IMR-90 (cell line): ENCODE measurements around the gene MAGI2. TPM values are rescaled to one million over a fixed set of nuclear protein-coding genes. Genes with fewer than 3 reads are reported as not detected.

Experiments
- ATAC-seq: fragments of 200-7000 bp; cut with Tn5 transposase; 2 replicates; pipeline ENCODE4 v1.9.1; 2020; ENCODE audit warnings: low read depth, mild to moderate bottlenecking, moderate library complexity
- BruUV-seq: library from RNA; stranded (reverse); fragments of 400-500 nt; replicated peaks from 2 replicates; lab custom pipeline; 2021; lab: Mats Ljungman, UMichigan
- CTCF ChIA-PET: fragments of 300-600 bp; formaldehyde crosslinking; extraction: SDS; loops from one replicate; lab custom pipeline; 2021; ENCODE audit warnings: antibody characterized with exemption; lab: Yijun Ruan, JAX
- POLR2A ChIA-PET: fragments of 300-600 bp; sonication (Branson Sonifier 250); formaldehyde crosslinking; loops from one replicate; lab custom pipeline; 2022; ENCODE audit warnings: antibody characterized with exemption; ENCODE audit not compliant: unreplicated experiment; lab: Charles Lee
- DNase-seq: peaks from one replicate; pipeline ENCODE4 v3.0.0; 2013
- H2AFZ ChIP-seq: replicated peaks from 2 replicates; pipeline ENCODE3; 2013; ENCODE audit warnings: low read length, mild to moderate bottlenecking; ENCODE audit not compliant: poor library complexity
- H2AK5ac ChIP-seq: 2 replicates; pipeline ENCODE4 v1.6.1; 2013; ENCODE audit warnings: low read depth, low read length, inconsistent platforms
- H2AK9ac ChIP-seq: replicated peaks from 2 replicates; pipeline ENCODE3; 2013; ENCODE audit warnings: mild to moderate bottlenecking, low read depth, low read length, moderate library complexity; ENCODE audit not compliant: poor library complexity
- H2BK120ac ChIP-seq: 2 replicates; pipeline ENCODE4 v1.6.1; 2013; ENCODE audit warnings: low read depth, low read length, inconsistent platforms
- H2BK15ac ChIP-seq: 3 replicates; pipeline ENCODE4 v1.6.1; 2013; ENCODE audit warnings: low read depth, low read length, inconsistent platforms
- H2BK20ac ChIP-seq: 2 replicates; pipeline ENCODE4 v1.6.1; 2013; ENCODE audit warnings: low read depth, mild to moderate bottlenecking, inconsistent platforms, low read length, moderate library complexity
- H2BK5ac ChIP-seq: 2 replicates; pipeline ENCODE4 v1.6.1; 2013; ENCODE audit warnings: mild to moderate bottlenecking, low read depth, low read length, inconsistent platforms; ENCODE audit not compliant: poor library complexity, severe bottlenecking
- H3K14ac ChIP-seq: replicated peaks from 2 replicates; pipeline ENCODE4 v1.6.1; 2013; ENCODE audit warnings: low read depth, low read length, inconsistent platforms
- H3K18ac ChIP-seq: 2 replicates; pipeline ENCODE4 v1.6.1; 2013; ENCODE audit warnings: low read depth, low read length, control low read depth
- H3K23ac ChIP-seq: 2 replicates; pipeline ENCODE4 v1.6.1; 2013; ENCODE audit warnings: low read depth, low read length, inconsistent platforms
- H3K27ac ChIP-seq: 2 replicates; pipeline ENCODE4 v1.5.1; 2013; ENCODE audit warnings: mild to moderate bottlenecking, control low read depth, low read length; ENCODE audit not compliant: insufficient read depth
- H3K27me3 ChIP-seq: 2 replicates; pipeline ENCODE4 v1.6.1; 2013; ENCODE audit warnings: low read length; ENCODE audit not compliant: control insufficient read depth, insufficient read depth
- H3K36me3 ChIP-seq: 2 replicates; pipeline ENCODE4 v1.6.1; 2013; ENCODE audit warnings: low read length, mixed read lengths; ENCODE audit not compliant: control insufficient read depth, insufficient read depth
- H3K4ac ChIP-seq: 2 replicates; pipeline ENCODE4 v1.6.1; 2013; ENCODE audit warnings: low read depth, low read length, inconsistent platforms
- H3K4me1 ChIP-seq: 2 replicates; pipeline ENCODE4 v1.6.1; 2013; ENCODE audit warnings: low read length, mixed read lengths; ENCODE audit not compliant: control insufficient read depth, insufficient read depth
- H3K4me2 ChIP-seq: 2 replicates; pipeline ENCODE4 v1.6.1; 2013; ENCODE audit warnings: low read depth, mild to moderate bottlenecking, control low read depth, low read length, moderate library complexity
- H3K4me3 ChIP-seq: 2 replicates; pipeline ENCODE4 v1.5.1; 2013; ENCODE audit warnings: low read depth, mild to moderate bottlenecking, control low read depth, low read length, moderate library complexity; ENCODE audit not compliant: insufficient read depth
- H3K56ac ChIP-seq: 2 replicates; pipeline ENCODE4 v1.6.1; 2013; ENCODE audit warnings: low read length, inconsistent platforms; ENCODE audit not compliant: insufficient read depth; ENCODE audit errors: extremely low read depth
- H3K79me1 ChIP-seq, 2 experiments: 2 replicates each; pipeline ENCODE4 v1.6.1; 2013; ENCODE audit warnings: low read length in 2 of 2, inconsistent platforms in 1 of 2, low read depth in 1 of 2
- H3K9ac ChIP-seq: 2 replicates; pipeline ENCODE4 v1.6.1; 2013; ENCODE audit warnings: low read depth, low read length, control low read depth
- H3K9me1 ChIP-seq: 2 replicates; pipeline ENCODE4 v1.6.1; 2013; ENCODE audit warnings: low read length, inconsistent platforms; ENCODE audit not compliant: insufficient read depth
- H3K9me3 ChIP-seq: 2 replicates; pipeline ENCODE4 v1.6.1; 2013; ENCODE audit warnings: low read length; ENCODE audit not compliant: control insufficient read depth, insufficient read depth
- H4K20me1 ChIP-seq: 2 replicates; pipeline ENCODE4 v1.6.1; 2013; ENCODE audit warnings: low read length, inconsistent platforms; ENCODE audit not compliant: insufficient read depth
- H4K5ac ChIP-seq: 2 replicates; pipeline ENCODE4 v1.6.1; 2013; ENCODE audit warnings: mild to moderate bottlenecking, low read depth, low read length, control low read depth
- H4K8ac ChIP-seq, 2 experiments: 2 replicates each; pipeline ENCODE4 v1.6.1; 2013; ENCODE audit warnings: low read depth in 2 of 2, low read length in 2 of 2, control low read depth in 1 of 2, inconsistent platforms in 1 of 2
- H4K91ac ChIP-seq: 2 replicates; pipeline ENCODE4 v1.6.1; 2013; ENCODE audit warnings: low read depth, low read length, inconsistent platforms; ENCODE audit not compliant: insufficient read depth
- SMC3 ChIP-seq: fragments of 150-350 bp; IDR thresholded peaks from 2 replicates; pipeline ENCODE4 v1.6.1; 2016; ENCODE audit warnings: low read depth, mild to moderate bottlenecking, antibody characterized with exemption, low read length, moderate library complexity
- WGBS, 2 experiments: methylation state at CpG; one replicate each; pipeline versions ENCODE4 v1.1.5 to v1.1.7; 2013; ENCODE audit warnings: missing lambda C conversion rate in 2 of 2; ENCODE audit not compliant: insufficient read length in 1 of 2; ENCODE audit errors: extremely low coverage in 2 of 2; 5-methylcytosine and 5-hydroxymethylcytosine counted together
- dilution Hi-C: fragments of 300-500 bp; cut with HindIII; formaldehyde crosslinking; loops from one replicate; pipeline ENCODE4 v1.14.3; 2018; ENCODE audit warnings: low sequenced_read_pairs; ENCODE audit not compliant: unreplicated experiment
- in situ Hi-C: fragments of 300-500 bp; cut with MboI; formaldehyde crosslinking; loops from 3 replicates; pipeline ENCODE4 v1.14.3; 2019; ENCODE audit warnings: low sequenced_read_pairs, inconsistent platforms, mixed read lengths
- intact Hi-C: fragments of 100-400 bp; cut with micrococcal nuclease; formaldehyde crosslinking; loops from 2 replicates; pipeline ENCODE4 v1.10.0; 2022
- polyA plus RNA-seq, 3 experiments: library from polyadenylated mRNA; depleted of rRNA; stranded (reverse); fragments of >200 nt; gene quantifications; 2 replicates each; pipeline ENCODE4 v1.2.3, GENCODE V29; 2012; ENCODE audit warnings: low replicate concordance in 1 of 3
- total RNA-seq: library from RNA; depleted of rRNA; stranded (reverse); fragments of >200 nt; gene quantifications from 2 replicates; pipeline ENCODE4 v1.2.3, GENCODE V29; 2012

Gene MAGI2
- total and polyA plus RNA-seq, 2 of the 4 experiments (the other 2 are of a cell fraction): 2.5 to 17.9 TPM

DNA sequence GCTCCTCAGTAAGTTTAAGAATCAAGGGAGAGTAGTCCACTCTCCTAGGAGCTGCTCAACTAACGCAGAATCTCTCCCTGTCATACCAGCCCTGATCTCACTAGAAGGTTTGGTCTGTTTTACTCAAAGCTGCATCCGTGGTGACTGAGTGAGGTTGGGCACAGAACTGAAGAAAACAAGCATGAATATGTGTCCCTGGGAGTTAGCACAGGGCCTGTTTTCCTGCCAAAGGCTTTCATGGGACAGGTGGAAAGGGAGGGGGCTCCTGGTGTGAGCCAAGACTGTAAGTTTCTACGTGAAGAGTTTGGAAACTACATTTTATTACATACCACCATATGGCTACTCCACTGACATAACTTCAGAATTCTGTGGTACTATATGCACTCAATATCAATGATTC, 705.9 kb downstream of the MAGI2 start:
- no peaks in the 10 kb centered on the region for H3K36me3 ChIP-seq
- H3K56ac ChIP-seq: no peak overlapping the region
- H2BK15ac ChIP-seq: no peak overlapping the region
- no TSS peak for BruUV-seq
- no peaks in the 10 kb centered on the region for H4K20me1 ChIP-seq
- no peaks in the 10 kb centered on the region for H3K27me3 ChIP-seq
- no peak overlapping the region for H2AK5ac ChIP-seq
- H4K8ac ChIP-seq: no peak overlapping the region
- in situ Hi-C loops (no loop called here), intact Hi-C loops (no loop called here), dilution Hi-C loops (no loop called here)
- no peak overlapping the region for H3K4me3 ChIP-seq
- no peak overlapping the region for H3K4me2 ChIP-seq
- no peak overlapping the region for H2BK5ac ChIP-seq
- H3K23ac ChIP-seq: no peak overlapping the region
- no peak overlapping the region for H3K14ac ChIP-seq
- H2AFZ ChIP-seq: no peak overlapping the region
- H3K27ac ChIP-seq: no peak overlapping the region
- H4K5ac ChIP-seq: no peak overlapping the region
- H2AK9ac ChIP-seq: no peak overlapping the region
- no peak overlapping the region for H3K9ac ChIP-seq
- no peak overlapping the region for H3K4ac ChIP-seq
- TF ChIP-seq SMC3: no peak
- no peaks in the 10 kb centered on the region; a peak in 2 of 4 replicates for H3K79me1 ChIP-seq
- no peak overlapping the region for H3K18ac ChIP-seq
- H4K91ac ChIP-seq: no peak overlapping the region
- no peak overlapping the region for H2BK120ac ChIP-seq
- H3K4me1 ChIP-seq: no peaks in the 10 kb centered on the region
- DNase-seq: no peak
- ChIA-PET POLR2A (no interaction called here), CTCF (no interaction called here)
- H2BK20ac ChIP-seq: no peak overlapping the region
- ATAC-seq: no peak
- WGBS, 2 experiments: 60% methylated on average over 1 of the region's 3 CpGs; no CpG with 5 or more reads in 1 of the 2 experiments
- 0 out of 2 replicates have a peak, but pooled peaks cover 2% of the 10 kb centered on the region for H3K9me3 ChIP-seq
- H3K9me1 ChIP-seq: no peaks in the 10 kb centered on the region
